Skin of body (tissue), 2 donors: ENCODE results near the gene ZC3H12D. TPM values are rescaled to one million over a fixed set of nuclear protein-coding genes. Genes with fewer than 3 reads are reported as not detected.

Source experiments
- DNase-seq: peaks from one replicate; lab custom pipeline; 2025; lab: John Stamatoyannopoulos, UW
- total RNA-seq: library from RNA; depleted of rRNA; stranded (reverse); fragments of >200 nt; gene quantifications from one replicate; pipeline ENCODE4 v1.2.3, GENCODE V29; 2014

ZC3H12D gene
- total RNA-seq, 1 donor from 2014 or later, result 0.99 TPM

GRCh38 chr6:149443411-149444181 is 41.2 kb downstream of the ZC3H12D start:
- DNase-seq, result peak; percentile 72

- DNase-seq, result no peak
Measured at GRCh38 chr6:149441740-149442139, 43.1 kb downstream of the ZC3H12D start.

DNA sequence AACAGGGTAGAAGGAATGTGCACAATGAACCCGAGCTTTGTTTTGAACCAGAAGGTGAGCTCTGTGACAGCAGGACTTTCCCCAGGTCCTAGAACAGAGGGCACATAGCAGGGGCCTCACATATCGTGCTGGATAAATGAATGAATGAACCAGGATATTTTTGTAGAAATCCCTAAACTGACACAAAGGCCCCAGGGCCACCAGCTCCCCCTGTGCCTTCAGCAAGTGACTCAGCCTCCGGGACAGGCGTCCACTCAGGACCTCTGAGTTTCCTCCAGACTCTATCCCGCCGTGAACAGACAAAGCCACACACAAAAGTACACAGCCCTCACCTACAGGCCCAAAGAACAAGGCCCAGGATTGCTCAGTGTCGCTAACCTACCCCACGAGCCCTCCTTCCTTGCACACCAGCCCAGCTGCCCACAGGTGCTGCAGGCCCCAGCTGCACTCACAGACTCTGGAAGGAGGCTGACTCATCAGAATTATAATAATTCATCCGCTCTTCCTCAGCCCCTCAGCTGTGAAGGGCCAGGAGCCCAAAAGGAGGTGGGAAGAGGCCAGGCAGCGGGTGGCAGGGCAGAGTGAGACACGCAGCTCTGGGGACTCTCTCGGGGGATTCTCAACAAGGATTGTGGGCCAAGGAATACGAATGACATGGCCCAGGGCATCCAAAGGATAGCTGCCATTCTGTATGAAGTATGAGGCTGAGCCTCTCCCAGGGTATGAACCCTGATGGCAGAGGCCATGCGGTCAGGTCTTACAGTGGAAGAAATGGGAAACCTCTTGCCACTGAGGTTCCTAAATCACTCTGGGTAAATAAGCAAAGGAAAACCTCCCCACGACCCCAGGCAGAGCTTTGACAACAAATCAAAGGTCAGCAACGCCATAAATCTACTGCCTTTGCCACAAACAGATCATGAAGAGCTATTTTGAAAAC is 43.8 kb downstream of the ZC3H12D start:
- DNase-seq, result no peak

- no peak for DNase-seq
Measured at GRCh38 chr6:149439626-149440025, 45.2 kb downstream of the ZC3H12D start.

DNA sequence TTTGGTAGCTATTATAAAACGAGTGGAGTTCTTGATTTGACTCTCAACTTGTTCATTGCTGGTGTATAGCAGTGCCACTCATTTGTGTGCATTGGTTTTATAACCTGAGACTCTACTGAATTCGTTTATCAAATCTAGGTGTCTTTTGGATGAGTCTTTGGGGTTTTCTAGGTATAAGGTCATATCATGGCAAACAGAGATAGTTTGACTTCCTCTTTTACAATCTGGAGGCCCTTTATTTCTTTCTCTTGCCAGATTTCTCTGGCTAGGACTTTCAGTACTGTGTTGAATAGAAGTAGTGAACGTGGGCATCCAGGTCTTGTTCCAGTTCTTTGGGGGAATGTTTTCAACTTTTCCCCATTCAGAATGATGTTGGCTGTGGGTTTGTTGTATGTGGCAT is 46.0 kb downstream of the ZC3H12D start:
- no peak for DNase-seq

- no peak for DNase-seq
Measured at GRCh38 chr6:149437212-149437611, 47.6 kb downstream of the ZC3H12D start.

DNA sequence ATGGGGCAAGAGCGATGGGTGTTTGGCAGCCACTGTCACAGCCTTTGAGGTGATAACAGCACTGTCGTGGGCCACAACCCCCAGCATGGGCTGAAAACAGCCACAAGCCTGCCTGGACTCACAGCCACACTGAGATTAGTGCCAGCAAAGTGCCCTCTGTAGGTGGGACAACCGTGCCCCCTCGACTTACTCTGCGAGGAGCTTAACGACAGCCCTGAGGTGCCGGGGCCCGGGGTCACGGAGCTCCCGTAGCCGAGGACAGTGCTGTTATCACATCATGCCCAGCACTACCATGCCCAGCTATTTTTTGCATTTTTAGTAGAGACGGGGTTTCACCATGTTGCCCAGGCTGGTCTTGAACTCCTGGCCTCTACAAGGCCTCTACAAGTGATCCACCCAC is 48.2 kb downstream of the ZC3H12D start:
- DNase-seq, result no peak

- DNase-seq, result no peak
Measured at GRCh38 chr6:149435919-149436586, 48.8 kb downstream of the ZC3H12D start.

GRCh38 chr6:149433881-149434280 is 50.9 kb downstream of the ZC3H12D start:
- no peak for DNase-seq

- DNase-seq, result no peak
Measured at GRCh38 chr6:149433405-149433804, 51.4 kb downstream of the ZC3H12D start.

GRCh38 chr6:149431905-149432775 is 52.7 kb downstream of the ZC3H12D start:
- DNase-seq, result peak; percentile 56

GRCh38 chr6:149429427-149430360 is 55.1 kb downstream of the ZC3H12D start:
- DNase-seq, result no peak

DNA sequence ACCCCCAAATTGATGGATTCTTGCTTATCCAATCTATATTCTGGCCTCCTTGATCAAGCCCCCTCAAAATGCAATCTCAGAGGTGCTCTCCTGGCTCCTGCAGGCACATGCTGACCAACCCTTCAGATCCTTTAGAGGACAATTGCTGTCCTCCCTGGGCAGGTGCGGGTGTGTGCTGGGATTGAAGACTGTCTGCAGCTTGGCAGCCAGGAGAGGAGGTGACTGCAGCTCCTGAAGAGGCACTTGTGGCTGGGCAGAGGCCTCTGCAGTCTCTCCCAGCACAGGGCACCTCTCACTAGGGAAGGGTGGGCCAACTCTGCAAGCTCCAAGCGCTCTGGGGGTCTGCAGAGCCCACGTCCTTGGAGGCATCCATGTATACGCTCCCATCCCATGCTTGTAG is 56.2 kb downstream of the ZC3H12D start:
- DNase-seq, result no peak

DNA sequence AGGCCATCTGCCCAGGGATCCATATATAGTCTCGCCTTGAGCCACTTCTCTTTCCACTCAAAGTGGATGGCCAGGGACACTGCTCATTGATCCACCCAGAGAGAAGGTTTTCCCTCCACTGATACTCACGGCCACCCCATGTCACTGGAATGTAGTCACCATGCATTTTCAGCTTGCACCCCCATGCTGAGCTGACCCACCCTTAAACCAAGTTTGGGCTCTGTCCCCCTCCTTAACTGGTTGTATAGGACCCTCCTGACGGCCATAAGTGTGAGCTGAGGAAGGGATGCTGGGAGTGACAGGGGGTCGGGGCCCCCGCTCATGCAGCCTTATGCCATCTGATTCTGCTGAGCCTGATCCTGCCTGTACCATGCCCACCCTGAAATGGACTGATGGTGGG is 59.1 kb downstream of the ZC3H12D start:
- no peak for DNase-seq

DNA sequence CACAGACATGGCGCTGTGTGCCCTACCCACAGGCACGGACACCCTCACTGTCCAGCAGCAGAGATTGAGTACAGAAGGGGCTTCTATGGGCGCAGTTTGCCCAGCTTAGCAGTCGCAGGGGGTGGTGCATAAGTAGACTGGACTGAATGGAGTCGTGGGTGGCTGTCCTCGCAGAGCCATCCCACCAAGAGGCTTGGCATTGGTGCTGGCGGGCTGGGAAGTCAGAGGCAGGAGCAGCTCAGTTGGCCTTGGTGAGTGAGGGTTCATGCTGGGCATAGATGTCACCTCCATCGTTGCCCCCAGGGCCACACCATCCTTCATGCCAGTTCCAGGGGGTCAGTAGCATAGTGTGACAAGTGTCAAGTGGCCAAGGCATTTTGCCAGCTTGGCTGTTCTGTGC is 59.6 kb downstream of the ZC3H12D start:
- no peak for DNase-seq

GRCh38 chr6:149423964-149424440 is 60.8 kb downstream of the ZC3H12D start:
- no peak for DNase-seq

DNA sequence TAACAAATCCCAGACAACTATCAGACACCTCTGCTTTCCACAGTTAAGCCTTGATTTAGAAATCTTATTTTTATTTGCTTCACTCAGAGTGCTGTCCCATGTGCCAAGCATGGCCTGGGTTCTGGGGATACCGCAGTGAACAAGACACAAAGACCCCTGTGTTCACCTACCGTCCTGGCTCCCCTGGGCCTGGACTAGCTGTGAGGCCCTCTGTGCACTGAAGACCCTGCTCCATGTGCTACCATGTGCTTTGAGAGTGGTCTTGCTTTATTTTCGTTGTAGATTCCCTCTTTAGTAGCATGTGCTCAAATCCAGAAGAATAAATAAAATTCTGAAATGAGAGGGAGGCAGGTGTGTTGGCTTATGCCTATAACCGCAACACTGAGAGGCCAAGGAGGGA is 62.2 kb downstream of the ZC3H12D start:
- DNase-seq, result no peak

DNA sequence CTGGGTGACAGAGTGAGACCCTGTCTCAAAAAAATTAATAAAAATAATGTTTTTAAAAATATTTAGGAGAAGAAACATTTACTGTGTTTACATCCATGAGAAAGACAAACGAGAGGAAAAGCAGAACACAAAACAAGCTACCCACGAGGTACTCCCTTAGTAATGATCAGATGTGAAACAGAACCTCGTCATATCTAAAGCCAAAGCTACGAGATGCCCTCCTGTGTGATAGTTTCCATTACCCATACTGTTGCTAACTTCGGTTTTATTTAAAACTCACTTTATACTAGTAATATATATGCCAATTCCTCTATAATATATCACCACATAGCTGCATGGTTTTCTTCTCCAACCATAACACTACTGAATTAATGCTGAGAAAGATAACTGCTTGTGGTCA is 63.7 kb downstream of the ZC3H12D start:
- no peak for DNase-seq

- DNase-seq, result no peak
Measured at GRCh38 chr6:149419696-149420404, 65.0 kb downstream of the ZC3H12D start.
